H9 (cell line): ENCODE results near the gene FICD. TPM values are rescaled to one million over a fixed set of nuclear protein-coding genes. Genes with fewer than 3 reads are reported as not detected.
A peak's percentile ranks its signal among the peaks of the same experiment; 100 is the strongest.

Experiments
- DNase-seq: peaks from one replicate; pipeline ENCODE4 v3.0.0-alpha.2; 2017
- H2AFZ ChIP-seq: one replicate; pipeline ENCODE4 v1.6.1; 2013; ENCODE audit warnings: mild to moderate bottlenecking, low read length, control low read depth, moderate library complexity
- H2AK5ac ChIP-seq: 2 replicates; pipeline ENCODE4 v1.6.1; 2013; ENCODE audit warnings: low read length, control low read depth, mixed read lengths; ENCODE audit not compliant: insufficient read length
- H2BK120ac ChIP-seq: one replicate; pipeline ENCODE4 v1.6.1; 2013; ENCODE audit warnings: low read depth, mild to moderate bottlenecking, low read length, control low read depth, inconsistent platforms; ENCODE audit not compliant: poor library complexity, severe bottlenecking
- H2BK12ac ChIP-seq: 2 replicates; pipeline ENCODE4 v1.6.1; 2013; ENCODE audit warnings: low read length, control low read depth, mixed read lengths, low read depth; ENCODE audit not compliant: insufficient read length
- H2BK15ac ChIP-seq: 2 replicates; pipeline ENCODE4 v1.6.1; 2013; ENCODE audit warnings: low read depth, low read length, control low read depth
- H2BK20ac ChIP-seq: one replicate; pipeline ENCODE4 v1.6.1; 2013; ENCODE audit warnings: low read depth, mild to moderate bottlenecking, low read length, control low read depth, inconsistent platforms; ENCODE audit not compliant: poor library complexity, severe bottlenecking
- H2BK5ac ChIP-seq: 2 replicates; pipeline ENCODE4 v1.6.1; 2013; ENCODE audit warnings: low read length, control low read depth, mixed read lengths; ENCODE audit not compliant: insufficient read length
- H3K14ac ChIP-seq: 2 replicates; pipeline ENCODE4 v1.6.1; 2013; ENCODE audit warnings: low read length, control low read depth; ENCODE audit not compliant: insufficient read depth
- H3K18ac ChIP-seq: 2 replicates; pipeline ENCODE4 v1.6.1; 2013; ENCODE audit warnings: low read depth, mild to moderate bottlenecking, mixed read lengths, low read length, control low read depth; ENCODE audit not compliant: insufficient read length
- H3K23ac ChIP-seq: 2 replicates; pipeline ENCODE4 v1.6.1; 2013; ENCODE audit warnings: low read length, control low read depth, mixed read lengths, low read depth; ENCODE audit not compliant: insufficient read length
- H3K23me2 ChIP-seq: 2 replicates; pipeline ENCODE4 v1.6.1; 2013; ENCODE audit warnings: low read depth, mild to moderate bottlenecking, mixed read lengths, low read length, control low read depth; ENCODE audit not compliant: insufficient read length, poor library complexity, severe bottlenecking
- H3K27ac ChIP-seq: 2 replicates; pipeline ENCODE4 v1.5.1; 2013; ENCODE audit warnings: low read length, control low read depth, mixed read lengths, low read depth; ENCODE audit not compliant: insufficient read length
- H3K27me3 ChIP-seq: 2 replicates; pipeline ENCODE4 v1.6.1; 2013; ENCODE audit warnings: low read length, control low read depth, inconsistent platforms; ENCODE audit not compliant: insufficient read depth
- H3K4ac ChIP-seq: 2 replicates; pipeline ENCODE4 v1.6.1; 2013; ENCODE audit warnings: low read depth, mild to moderate bottlenecking, control low read depth, inconsistent platforms, low read length, moderate library complexity
- H3K4me1 ChIP-seq: 2 replicates; pipeline ENCODE4 v1.6.1; 2013; ENCODE audit warnings: low read length, control low read depth, inconsistent platforms; ENCODE audit not compliant: insufficient read depth
- H3K4me2 ChIP-seq: 2 replicates; pipeline ENCODE4 v1.6.1; 2013; ENCODE audit warnings: low read length, control low read depth, mixed read lengths; ENCODE audit not compliant: insufficient read length, insufficient read depth
- H3K56ac ChIP-seq: 2 replicates; pipeline ENCODE4 v1.6.1; 2013; ENCODE audit warnings: low read depth, mild to moderate bottlenecking, mixed read lengths, low read length, control low read depth; ENCODE audit not compliant: insufficient read length
- H3K79me1 ChIP-seq: 2 replicates; pipeline ENCODE4 v1.6.1; 2013; ENCODE audit warnings: low read depth, mild to moderate bottlenecking, moderate library complexity, low read length, control low read depth, inconsistent platforms; ENCODE audit not compliant: insufficient read depth, poor library complexity, severe bottlenecking
- H3K79me2 ChIP-seq: 2 replicates; pipeline ENCODE4 v1.6.1; 2013; ENCODE audit warnings: low read length, control low read depth, inconsistent platforms; ENCODE audit not compliant: insufficient read depth
- H3K9ac ChIP-seq: 2 replicates; pipeline ENCODE4 v1.6.1; 2013; ENCODE audit warnings: low read length, control low read depth, mixed read lengths; ENCODE audit not compliant: insufficient read length; ENCODE audit errors: extremely low read depth
- H3K9me3 ChIP-seq: one replicate; pipeline ENCODE4 v1.6.1; 2013; ENCODE audit warnings: low read depth, low read length, inconsistent platforms; ENCODE audit not compliant: control insufficient read depth
- H3T11ph ChIP-seq: one replicate; pipeline ENCODE4 v1.6.1; 2013; ENCODE audit warnings: mild to moderate bottlenecking, low read length, control low read depth, inconsistent platforms
- H4K20me1 ChIP-seq: one replicate; pipeline ENCODE4 v1.6.1; 2013; ENCODE audit not compliant: control insufficient read depth, insufficient read length, insufficient read depth
- H4K5ac ChIP-seq: 2 replicates; pipeline ENCODE4 v1.6.1; 2013; ENCODE audit warnings: low read depth, mild to moderate bottlenecking, mixed read lengths, low read length, control low read depth; ENCODE audit not compliant: insufficient read length
- H4K8ac ChIP-seq: replicated peaks from 2 replicates; pipeline ENCODE4 v1.6.1; 2013; ENCODE audit warnings: low read length, control low read depth, mixed read lengths, low read depth; ENCODE audit not compliant: insufficient read length
- H4K91ac ChIP-seq: 2 replicates; pipeline ENCODE4 v1.6.1; 2013; ENCODE audit warnings: low read depth, mild to moderate bottlenecking, moderate library complexity, mixed read lengths, low read length, control low read depth; ENCODE audit not compliant: insufficient read length
- H3K27ac Mint-ChIP-seq, 3 experiments: 2 replicates in 2 of 3; 3 replicates in 1 of 3; pipeline ENCODE4 v1.8.0; 2020 to 2021; ENCODE audit warnings: mixed read lengths in 3 of 3, mild to moderate bottlenecking in 1 of 3, moderate library complexity in 1 of 3
- H3K27me3 Mint-ChIP-seq: 2 replicates; pipeline ENCODE4 v1.8.0; 2021; ENCODE audit warnings: low read depth, mild to moderate bottlenecking, moderate library complexity, mixed read lengths
- H3K36me3 Mint-ChIP-seq, 3 experiments: 2 replicates in 2 of 3; 3 replicates in 1 of 3; pipeline ENCODE4 v1.8.0; 2020 to 2021; ENCODE audit warnings: low read depth in 3 of 3, mixed read lengths in 3 of 3; ENCODE audit not compliant: insufficient read depth in 1 of 3
- H3K4me1 Mint-ChIP-seq, 2 experiments: 2 replicates each; pipeline ENCODE4 v1.8.0; 2020; ENCODE audit warnings: mixed read lengths in 2 of 2
- H3K4me3 Mint-ChIP-seq, 2 experiments: 2 replicates in 1 of 2; 3 replicates in 1 of 2; pipeline ENCODE4 v1.8.0; 2020 to 2021; ENCODE audit warnings: mild to moderate bottlenecking in 2 of 2, mixed read lengths in 2 of 2, moderate library complexity in 1 of 2
- H3K9me3 Mint-ChIP-seq, 2 experiments: 2 replicates in 1 of 2; 3 replicates in 1 of 2; pipeline ENCODE4 v1.8.0; 2020; ENCODE audit warnings: mild to moderate bottlenecking in 2 of 2, mixed read lengths in 2 of 2, moderate library complexity in 1 of 2
- CTCF ChIP-seq: fragments of 200-600 bp; sonication (generic); conservative IDR thresholded peaks from 3 replicates; pipeline ENCODE4 v1.8.0; 2021; ENCODE audit warnings: antibody characterized with exemption, mild to moderate bottlenecking
- WGBS: extraction: QIAGEN DNeasy Blood & Tissue Kit; methylation state at CpG from one replicate; pipeline ENCODE4 v1.1.7; 2013; ENCODE audit warnings: missing lambda C conversion rate, low lambda C conversion rate, mixed read lengths; ENCODE audit not compliant: insufficient read length; ENCODE audit errors: extremely low coverage; 5-methylcytosine and 5-hydroxymethylcytosine counted together
- total RNA-seq: library from RNA; stranded (reverse); gene quantifications from 2 replicates; pipeline ENCODE4 v1.2.1, GENCODE V29; 2021

Gene FICD
- total RNA-seq, 1 experiment from 2014 or later = 5.1 TPM

GRCh38 chr12:108516511-108517275, 1.6 kb downstream of the FICD start:
- Histone ChIP-seq H3K23ac (no peak overlapping the region), H3K23me2 (peaks cover 6% of the 10 kb centered on the region), H3K27me3 (no peaks in the 10 kb centered on the region; the same call in 1 of the 2 replicates), H2BK5ac (no peak overlapping the region), H3K9ac (no peak overlapping the region), H3K27ac (no peak overlapping the region), H2AFZ (no peak overlapping the region), H2BK120ac (no peak overlapping the region), H2BK15ac (no peak overlapping the region), H2BK12ac (no peak overlapping the region), H2BK20ac (no peak overlapping the region), H4K91ac (no peak overlapping the region), H3K79me2 (no peaks in the 10 kb centered on the region), H3K18ac (no peak overlapping the region), H4K5ac (no peak overlapping the region), H3K56ac (no peak overlapping the region), H3K79me1 (peaks cover 5% of the 10 kb centered on the region), H3K9me3 (no peaks in the 10 kb centered on the region), H4K20me1 (peaks cover 2% of the 10 kb centered on the region), H3K4me1 (peaks cover 6% of the 10 kb centered on the region; the same call in 1 of the 2 replicates), H3K14ac (no peak overlapping the region), H2AK5ac (no peak overlapping the region), H3K4ac (no peak overlapping the region), H3K4me2 (no peak overlapping the region), H4K8ac (no peak overlapping the region), H3T11ph (no peak overlapping the region)
- peak; percentile 66 for DNase-seq
- H3K36me3 Mint-ChIP-seq = peaks cover 22 to 45% (median 37%) of the 10 kb centered on the region in 3 experiments; a peak in 6 of 7 replicates
- peaks cover 14 to 18% of the 10 kb centered on the region in 2 experiments for H3K4me1 Mint-ChIP-seq
- H3K27me3 Mint-ChIP-seq = no peaks in the 10 kb centered on the region; the same call in 1 of the 2 replicates
- no peaks in the 10 kb centered on the region for H3K9me3 Mint-ChIP-seq
- WGBS = no CpG with 5 or more reads among the region's 23 CpGs
- no peak for TF ChIP-seq CTCF
- H3K27ac Mint-ChIP-seq = no peak overlapping the region
- peak overlapping the region; percentile 86 to 91; a peak in 4 of 5 replicates for H3K4me3 Mint-ChIP-seq
